ENCODE measurements around the gene FHDC1.

Gene FHDC1

DNA sequence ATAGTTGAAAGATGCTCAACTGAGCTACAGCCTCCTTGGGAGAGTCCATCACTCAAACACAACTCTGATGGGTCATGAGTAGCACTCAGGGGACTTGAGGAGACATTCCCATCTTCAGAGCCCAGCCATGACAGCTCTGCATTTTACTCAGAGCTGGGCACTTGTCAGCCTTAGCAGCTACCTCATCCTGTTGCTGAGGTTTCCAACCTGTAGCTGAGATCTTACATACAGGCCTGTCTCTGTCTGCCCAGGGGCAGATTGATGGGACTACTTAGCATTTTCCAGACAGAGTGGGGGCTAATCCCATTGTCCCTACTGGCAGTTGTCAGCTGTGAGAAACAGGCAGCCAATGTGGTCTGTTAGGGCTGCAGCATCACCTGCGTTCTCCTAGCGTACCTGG, 3.5 kb downstream of the FHDC1 start:
- TF ChIP-seq POLR2AphosphoS5 (IDR thresholded peaks at IDR 0.05; ENCODE audit: low read depth, low read length) (no peak), FOXP2 (optimal IDR thresholded peaks at IDR 0.05; ENCODE audit: borderline replicate concordance, extremely low read depth, extremely low read length, insufficient read depth) (no peak), TAF1 (IDR thresholded peaks at IDR 0.05; ENCODE audit: borderline replicate concordance, insufficient read depth, low read length) (no peak), SIN3A (IDR thresholded peaks at IDR 0.05; ENCODE audit: borderline replicate concordance, insufficient read depth, low read length) (no peak)
- TF ChIP-seq, protein P1, sequence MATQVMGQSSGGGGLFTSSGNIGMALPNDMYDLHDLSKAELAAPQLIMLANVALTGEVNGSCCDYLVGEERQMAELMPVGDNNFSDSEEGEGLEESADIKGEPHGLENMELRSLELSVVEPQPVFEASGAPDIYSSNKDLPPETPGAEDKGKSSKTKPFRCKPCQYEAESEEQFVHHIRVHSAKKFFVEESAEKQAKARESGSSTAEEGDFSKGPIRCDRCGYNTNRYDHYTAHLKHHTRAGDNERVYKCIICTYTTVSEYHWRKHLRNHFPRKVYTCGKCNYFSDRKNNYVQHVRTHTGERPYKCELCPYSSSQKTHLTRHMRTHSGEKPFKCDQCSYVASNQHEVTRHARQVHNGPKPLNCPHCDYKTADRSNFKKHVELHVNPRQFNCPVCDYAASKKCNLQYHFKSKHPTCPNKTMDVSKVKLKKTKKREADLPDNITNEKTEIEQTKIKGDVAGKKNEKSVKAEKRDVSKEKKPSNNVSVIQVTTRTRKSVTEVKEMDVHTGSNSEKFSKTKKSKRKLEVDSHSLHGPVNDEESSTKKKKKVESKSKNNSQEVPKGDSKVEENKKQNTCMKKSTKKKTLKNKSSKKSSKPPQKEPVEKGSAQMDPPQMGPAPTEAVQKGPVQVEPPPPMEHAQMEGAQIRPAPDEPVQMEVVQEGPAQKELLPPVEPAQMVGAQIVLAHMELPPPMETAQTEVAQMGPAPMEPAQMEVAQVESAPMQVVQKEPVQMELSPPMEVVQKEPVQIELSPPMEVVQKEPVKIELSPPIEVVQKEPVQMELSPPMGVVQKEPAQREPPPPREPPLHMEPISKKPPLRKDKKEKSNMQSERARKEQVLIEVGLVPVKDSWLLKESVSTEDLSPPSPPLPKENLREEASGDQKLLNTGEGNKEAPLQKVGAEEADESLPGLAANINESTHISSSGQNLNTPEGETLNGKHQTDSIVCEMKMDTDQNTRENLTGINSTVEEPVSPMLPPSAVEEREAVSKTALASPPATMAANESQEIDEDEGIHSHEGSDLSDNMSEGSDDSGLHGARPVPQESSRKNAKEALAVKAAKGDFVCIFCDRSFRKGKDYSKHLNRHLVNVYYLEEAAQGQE (IDR thresholded peaks at IDR 0.05; ENCODE audit: insufficient read depth in 1 of 2, low read depth in 2 of 2, low read length in 2 of 2): no peak

DNA sequence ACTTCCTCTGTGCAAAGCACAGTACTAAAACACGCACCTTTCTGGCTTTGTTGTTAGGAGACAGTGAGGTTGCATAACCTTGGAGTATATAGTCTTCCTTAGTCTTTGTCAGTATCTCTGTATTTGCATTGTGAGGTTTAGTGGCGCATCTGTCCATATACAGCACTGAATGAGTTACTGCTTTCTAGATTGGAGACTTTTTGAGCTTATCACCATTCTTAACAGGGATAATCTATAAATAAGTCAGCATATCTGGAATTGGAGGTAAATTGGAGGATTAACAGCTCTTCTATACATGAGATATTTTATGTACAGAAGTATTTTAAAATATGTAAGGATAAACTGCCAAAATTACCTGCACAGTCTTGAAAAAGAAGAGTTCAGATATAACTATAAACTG, 4.3 kb downstream of the FHDC1 start:
- TF ChIP-seq POLR2AphosphoS5 (IDR thresholded peaks at IDR 0.05; ENCODE audit: low read depth, low read length) (no peak), FOXP2 (optimal IDR thresholded peaks at IDR 0.05; ENCODE audit: borderline replicate concordance, extremely low read depth, extremely low read length, insufficient read depth) (no peak), SIN3A (IDR thresholded peaks at IDR 0.05; ENCODE audit: borderline replicate concordance, insufficient read depth, low read length) (no peak), TAF1 (IDR thresholded peaks at IDR 0.05; ENCODE audit: borderline replicate concordance, insufficient read depth, low read length) (no peak)
- TF ChIP-seq, protein P1 (IDR thresholded peaks at IDR 0.05; ENCODE audit: insufficient read depth in 1 of 2, low read depth in 2 of 2, low read length in 2 of 2): no peak

DNA sequence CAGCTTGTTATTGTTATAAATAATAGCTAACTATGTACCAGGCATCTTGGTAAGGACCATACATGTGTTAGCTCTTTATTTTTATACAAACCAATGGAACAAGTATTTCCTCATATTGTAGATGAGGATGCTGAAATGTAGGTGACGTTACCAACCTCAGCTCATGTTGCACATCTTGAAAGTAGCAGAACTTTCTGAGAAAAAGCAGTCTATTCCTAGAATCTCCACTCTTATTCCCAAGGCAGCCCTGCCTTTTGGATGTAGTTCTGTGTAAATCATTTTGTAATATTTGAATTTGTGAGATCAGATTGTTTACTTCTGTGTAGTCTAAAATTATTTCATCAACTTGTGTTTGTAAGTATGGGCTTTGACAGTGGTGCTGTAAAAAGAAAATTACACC, 5.3 kb downstream of the FHDC1 start:
- TF ChIP-seq FOXP2 (optimal IDR thresholded peaks at IDR 0.05; ENCODE audit: borderline replicate concordance, extremely low read depth, extremely low read length, insufficient read depth) (no peak), POLR2AphosphoS5 (IDR thresholded peaks at IDR 0.05; ENCODE audit: low read depth, low read length) (no peak), TAF1 (IDR thresholded peaks at IDR 0.05; ENCODE audit: borderline replicate concordance, insufficient read depth, low read length) (no peak)

DNA sequence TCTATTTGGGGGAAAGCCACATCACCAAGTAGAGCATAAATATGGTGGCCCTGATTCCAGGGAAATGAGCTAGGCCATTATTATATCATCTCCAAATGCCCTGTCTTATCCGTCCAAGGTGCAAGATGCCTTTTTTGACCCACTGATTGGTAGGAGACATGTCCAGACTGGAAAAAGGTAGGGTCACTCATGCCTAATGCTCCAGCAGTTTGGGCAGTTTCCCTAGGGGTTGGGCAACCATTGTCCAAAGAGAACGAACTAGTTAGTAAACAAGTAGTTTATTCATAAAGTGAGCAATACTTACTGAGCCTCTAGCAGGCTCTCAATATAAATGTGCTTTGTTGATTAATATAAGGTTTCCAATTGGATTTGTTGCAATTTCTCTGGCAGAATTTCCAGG, 6.2 kb downstream of the FHDC1 start:
- no peak for TF ChIP-seq FOXP2 (optimal IDR thresholded peaks at IDR 0.05; ENCODE audit: borderline replicate concordance, extremely low read depth, extremely low read length, insufficient read depth)
- no peak for TF ChIP-seq TAF1 (IDR thresholded peaks at IDR 0.05; ENCODE audit: borderline replicate concordance, insufficient read depth, low read length)
- TF ChIP-seq, protein P1 (IDR thresholded peaks at IDR 0.05; ENCODE audit: insufficient read depth in 1 of 2, low read depth in 2 of 2, low read length in 2 of 2): no peak
- TF ChIP-seq SIN3A (IDR thresholded peaks at IDR 0.05; ENCODE audit: borderline replicate concordance, insufficient read depth, low read length): no peak
- TF ChIP-seq POLR2AphosphoS5 (IDR thresholded peaks at IDR 0.05; ENCODE audit: low read depth, low read length): no peak

DNA sequence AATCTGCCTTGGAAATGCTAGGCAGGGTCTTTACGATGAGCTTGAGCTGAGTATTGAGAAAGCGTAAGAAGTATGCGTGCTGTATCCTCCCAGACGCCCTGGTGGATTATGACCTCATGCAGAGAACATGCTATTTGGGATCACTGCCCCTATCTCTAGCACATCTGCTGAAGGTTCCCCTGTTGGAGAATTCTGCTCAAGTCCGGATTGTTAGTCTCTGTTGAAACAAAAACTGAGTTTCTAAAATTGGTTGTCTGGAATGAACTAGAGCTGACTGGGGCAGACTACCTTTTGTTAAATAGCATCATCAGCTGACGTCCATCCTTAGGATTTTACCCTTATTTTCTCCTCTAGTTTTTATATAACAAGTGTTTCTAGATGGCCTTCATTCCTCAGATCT, 7.5 kb downstream of the FHDC1 start:
- TF ChIP-seq, protein P1 (IDR thresholded peaks at IDR 0.05; ENCODE audit: insufficient read depth in 1 of 2, low read depth in 2 of 2, low read length in 2 of 2): no peak
- no peak for TF ChIP-seq TAF1 (IDR thresholded peaks at IDR 0.05; ENCODE audit: borderline replicate concordance, insufficient read depth, low read length)
- no peak for TF ChIP-seq FOXP2 (optimal IDR thresholded peaks at IDR 0.05; ENCODE audit: borderline replicate concordance, extremely low read depth, extremely low read length, insufficient read depth)
- TF ChIP-seq SIN3A (IDR thresholded peaks at IDR 0.05; ENCODE audit: borderline replicate concordance, insufficient read depth, low read length): no peak
- no peak for TF ChIP-seq POLR2AphosphoS5 (IDR thresholded peaks at IDR 0.05; ENCODE audit: low read depth, low read length)
